Transverse colon (tissue), 4 donors: ENCODE results near the gene CEACAM6. TPM values are rescaled to one million over a fixed set of nuclear protein-coding genes. Genes with fewer than 3 reads are reported as not detected.
A peak's percentile ranks its signal among the peaks of the same experiment; 100 is the strongest.

Source experiments
- DNase-seq: peaks from one replicate; pipeline ENCODE4 v3.0.0-alpha.2; 2019
- H3K27ac ChIP-seq, 4 donors: fragments of 200-600 bp; sonication (generic); 2 replicates each; pipeline ENCODE4 v1.5.1; 2016 to 2018; ENCODE audit warnings: inconsistent platforms in 4 of 4
- H3K27me3 ChIP-seq: fragments of 200-600 bp; sonication (generic); 2 replicates; pipeline ENCODE4 v1.5.1; 2017; ENCODE audit warnings: inconsistent platforms
- H3K36me3 ChIP-seq, 4 donors: fragments of 200-600 bp; sonication (generic); 2 replicates each; pipeline ENCODE4 v1.5.1; 2017 to 2019; ENCODE audit warnings: inconsistent platforms in 4 of 4
- H3K4me1 ChIP-seq, 4 donors: fragments of 200-600 bp; sonication (generic); 2 replicates each; pipeline ENCODE4 v1.5.1; 2017 to 2020; ENCODE audit warnings: inconsistent platforms in 4 of 4
- H3K4me3 ChIP-seq, 4 donors: fragments of 200-600 bp; sonication (generic); 1 replicate in 1 of 4; 2 replicates in 3 of 4; pipeline versions ENCODE4 v1.5.1 to v1.6.1; 2017 to 2019; ENCODE audit warnings: inconsistent platforms in 4 of 4
- H3K9me3 ChIP-seq, 2 donors: fragments of 200-600 bp; sonication (generic); 2 replicates each; pipeline ENCODE4 v1.5.1; 2017 to 2019; ENCODE audit warnings: inconsistent platforms in 2 of 2
- CTCF ChIP-seq, 5 experiments: fragments of 200-600 bp in 3 of 5; fragments of 450-650 bp in 2 of 5; sonication (generic) in 3 of 5; IDR thresholded peaks; 1 replicate in 2 of 5; 2 replicates in 3 of 5; pipeline ENCODE4 v1.5.1; 2016 to 2017; ENCODE audit warnings: antibody characterized with exemption in 5 of 5, inconsistent platforms in 3 of 5, mild to moderate bottlenecking in 2 of 5, moderate library complexity in 1 of 5
- EP300 ChIP-seq: sonication (generic); formaldehyde crosslinking; IDR thresholded peaks from one replicate; pipeline ENCODE4 v1.6.1; 2017; ENCODE audit warnings: antibody characterized with exemption, low read depth
- POLR2A ChIP-seq: fragments of 450-650 bp; IDR thresholded peaks from one replicate; pipeline ENCODE4 v1.6.1; 2016; ENCODE audit warnings: antibody characterized with exemption, mild to moderate bottlenecking, moderate library complexity
- POLR2AphosphoS5 ChIP-seq, 3 donors: sonication (generic); formaldehyde crosslinking; IDR thresholded peaks; one replicate each; pipeline ENCODE4 v1.6.1; 2016; ENCODE audit warnings: antibody characterized with exemption in 3 of 3
- WGBS, 2 donors: methylation state at CpG; one replicate each; pipeline ENCODE4 v1.1.5; 2018; ENCODE audit warnings: low coverage in 1 of 2; 5-methylcytosine and 5-hydroxymethylcytosine counted together
- in situ Hi-C, 4 donors: fragments of 200-750 bp; cut with MboI; loops; one replicate each; pipeline versions ENCODE4 v1.15.0 to v1.15.1; 2017; ENCODE audit warnings: low sequenced_read_pairs in 3 of 4, low pct_ligation_motif_present in 1 of 4, low pct_unique_long_range_greater_than_20kb in 1 of 4
- intact Hi-C: fragments of 100-400 bp; cut with DNase I; formaldehyde crosslinking; loops from one replicate; pipeline ENCODE4 v1.15.1; 2023; ENCODE audit warnings: low total_unique reads
- total RNA-seq, 4 donors: library from RNA; depleted of rRNA; stranded (reverse); fragments of >200 nt; gene quantifications; one replicate each; pipeline ENCODE4 v1.1.0, GENCODE V29; 2016

The CEACAM6 gene
- total RNA-seq, 4 donors from 2014 or later, result 33.8 to 209 (median 104) TPM

GRCh38 chr19:41714598-41714997, 40.7 kb upstream of the CEACAM6 start:
- H3K4me3 ChIP-seq, result no peak overlapping the region
- DNase-seq, result no peak
- peaks cover 0 to 11% (median 0%) of the 10 kb centered on the region in 4 donors for H3K4me1 ChIP-seq
- H3K27ac ChIP-seq, result no peak overlapping the region
- TF ChIP-seq CTCF (IDR thresholded peaks at IDR 0.05) (no peak), EP300 (no peak), POLR2AphosphoS5 (IDR thresholded peaks at IDR 0.05) (no peak), POLR2A (no peak)
- intact Hi-C loops (no loop called here), in situ Hi-C loops (no loop called here)
- H3K36me3 ChIP-seq, result peaks cover 0 to 5% (median 3%) of the 10 kb centered on the region in 4 donors
- 80 to 83% methylated on average over 2 to 5 of the region's 5 CpGs for WGBS, 2 donors
- H3K9me3 ChIP-seq, result no peaks in the 10 kb centered on the region
- H3K27me3 ChIP-seq, result no peaks in the 10 kb centered on the region

DNA sequence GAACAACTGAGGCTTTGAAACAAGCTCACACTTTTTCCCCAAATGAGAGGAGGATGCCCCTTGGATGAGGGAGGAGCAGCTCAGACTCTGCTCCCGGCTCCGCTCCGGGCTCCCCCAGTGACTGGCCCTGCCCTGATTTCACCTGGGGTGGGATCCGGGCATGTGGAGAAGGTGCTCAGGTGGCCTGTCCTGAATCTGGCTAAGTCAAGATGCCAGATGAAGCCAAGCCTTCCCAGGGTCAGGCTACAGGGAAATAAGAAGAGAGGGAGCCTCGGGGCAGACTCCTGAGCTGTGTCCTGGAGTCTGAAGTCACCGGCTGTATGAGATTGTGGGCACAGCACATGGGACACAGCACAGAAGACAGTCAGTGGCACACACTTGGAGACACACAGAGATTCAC, 36.6 kb upstream of the CEACAM6 start:
- H3K27me3 ChIP-seq, result no peaks in the 10 kb centered on the region
- H3K4me3 ChIP-seq, result no peak overlapping the region
- in situ Hi-C loops (no loop called here), intact Hi-C loops (no loop called here)
- H3K9me3 ChIP-seq, result no peaks in the 10 kb centered on the region
- no peak for DNase-seq
- peaks cover 0 to 5% (median 3%) of the 10 kb centered on the region in 4 donors for H3K36me3 ChIP-seq
- TF ChIP-seq EP300 (no peak), POLR2A (no peak), POLR2AphosphoS5 (IDR thresholded peaks at IDR 0.05) (no peak), CTCF (IDR thresholded peaks at IDR 0.05) (no peak)
- H3K27ac ChIP-seq, result no peak overlapping the region
- no peaks in the 10 kb centered on the region for H3K4me1 ChIP-seq
- WGBS, 2 donors, result 72 to 85% methylated on average over 2 to 6 of the region's 6 CpGs

GRCh38 chr19:41720103-41720502, 35.2 kb upstream of the CEACAM6 start:
- in situ Hi-C loops (no loop called here), intact Hi-C loops (no loop called here)
- Histone ChIP-seq H3K4me1 (no peaks in the 10 kb centered on the region), H3K36me3 (peaks cover 0 to 9% (median 3%) of the 10 kb centered on the region in 4 donors), H3K4me3 (no peak overlapping the region), H3K27ac (no peak overlapping the region), H3K9me3 (no peaks in the 10 kb centered on the region), H3K27me3 (no peaks in the 10 kb centered on the region)
- WGBS, 2 donors, result 78 to 91% methylated on average over 1 to 3 of the region's 3 CpGs
- TF ChIP-seq EP300, result no peak
- no peak for TF ChIP-seq CTCF (IDR thresholded peaks at IDR 0.05)
- no peak for TF ChIP-seq POLR2A
- TF ChIP-seq POLR2AphosphoS5 (IDR thresholded peaks at IDR 0.05), result no peak
- no peak for DNase-seq

GRCh38 chr19:41726493-41726892, 28.8 kb upstream of the CEACAM6 start:
- no peak for DNase-seq
- H3K36me3 ChIP-seq, result peaks cover 0 to 7% (median 0%) of the 10 kb centered on the region in 4 donors
- peaks cover 18% of the 10 kb centered on the region for H3K27me3 ChIP-seq
- WGBS, 2 donors, result 42 to 54% methylated on average over 3 to 5 of the region's 5 CpGs
- H3K27ac ChIP-seq, result peak overlapping the region; percentile 25 to 89 (median 80)
- no peaks in the 10 kb centered on the region for H3K9me3 ChIP-seq
- in situ Hi-C loops (no loop called here), intact Hi-C loops (no loop called here)
- H3K4me1 ChIP-seq, result peaks cover 0 to 37% (median 2%) of the 10 kb centered on the region in 4 donors
- TF ChIP-seq POLR2AphosphoS5 (IDR thresholded peaks at IDR 0.05) (peak in 1 of 3 donors; percentile 8), POLR2A (no peak), CTCF (IDR thresholded peaks at IDR 0.05) (no peak), EP300 (no peak)
- H3K4me3 ChIP-seq, result no peak overlapping the region
